ENCODE results near the gene CFAP53.
"Not testable (repeated sequence)": the region's sequence is repeated elsewhere in the genome, so short reads cannot be mapped to it uniquely, and the experiment has no call there.

CFAP53 gene

GRCh38 chr18:50312296-50313030 lies 46.2 kb upstream of the CFAP53 start:
- TF ChIP-seq EZH2phosphoT487 (IDR thresholded peaks at IDR 0.05; ENCODE audit: low read depth): no peak
- no peak for TF ChIP-seq CTCF (IDR thresholded peaks at IDR 0.05; ENCODE audit: low read depth, low read length)
- Histone ChIP-seq H3K4me3 (ENCODE audit: low read length) (peak overlapping the region; percentile 15), H3K4me1 (ENCODE audit: low read length) (peaks cover 76% of the 10 kb centered on the region), H3K27ac (ENCODE audit: low read length) (peak overlapping the region; percentile 84), H3K9me3 (ENCODE audit: insufficient read depth, low read length) (no peaks in the 10 kb centered on the region), H3K27me3 (ENCODE audit: low read depth, low read length) (no peaks in the 10 kb centered on the region), H3K4me2 (ENCODE audit: low read length) (peak overlapping the region; percentile 57), H2AFZ (ENCODE audit: low read depth, low read length) (no peak overlapping the region), H3K36me3 (replicated peaks; ENCODE audit: low read depth, low read length) (no peaks in the 10 kb centered on the region), H3K9ac (ENCODE audit: low read length) (peak overlapping the region; percentile 53), H4K20me1 (ENCODE audit: insufficient read depth, low read length) (no peaks in the 10 kb centered on the region), H3K79me2 (ENCODE audit: low read length) (no peaks in the 10 kb centered on the region)

- peak overlapping the region; percentile 84 for H3K27ac ChIP-seq (ENCODE audit: low read length)
- H3K79me2 ChIP-seq (ENCODE audit: low read length): no peaks in the 10 kb centered on the region
- H3K36me3 ChIP-seq (replicated peaks; ENCODE audit: low read depth, low read length): no peaks in the 10 kb centered on the region
- TF ChIP-seq CTCF (IDR thresholded peaks at IDR 0.05; ENCODE audit: low read depth, low read length) (no peak), EZH2phosphoT487 (IDR thresholded peaks at IDR 0.05; ENCODE audit: low read depth) (no peak)
- no peaks in the 10 kb centered on the region for H3K27me3 ChIP-seq (ENCODE audit: low read depth, low read length)
- peak overlapping the region; percentile 15; the same call in 1 of the 2 replicates for H3K4me3 ChIP-seq (ENCODE audit: low read length)
- H4K20me1 ChIP-seq (ENCODE audit: insufficient read depth, low read length): no peaks in the 10 kb centered on the region
- peak overlapping the region; percentile 53; the same call in 1 of the 2 replicates for H3K9ac ChIP-seq (ENCODE audit: low read length)
- peak overlapping the region; percentile 57 for H3K4me2 ChIP-seq (ENCODE audit: low read length)
- H3K9me3 ChIP-seq (ENCODE audit: insufficient read depth, low read length): no peaks in the 10 kb centered on the region
- H2AFZ ChIP-seq (ENCODE audit: low read depth, low read length): peak overlapping the region; percentile 39
- H3K4me1 ChIP-seq (ENCODE audit: low read length): peaks cover 80% of the 10 kb centered on the region
These were observed 45.4 kb upstream of the CFAP53 start for GRCh38 chr18:50311650-50312049.

GRCh38 chr18:50310080-50310479 lies 43.8 kb upstream of the CFAP53 start:
- TF ChIP-seq CTCF (IDR thresholded peaks at IDR 0.05; ENCODE audit: low read depth, low read length): no peak
- no peak for TF ChIP-seq EZH2phosphoT487 (IDR thresholded peaks at IDR 0.05; ENCODE audit: low read depth)
- Histone ChIP-seq H3K9me3 (ENCODE audit: insufficient read depth, low read length) (peaks cover 4% of the 10 kb centered on the region; the same call in 1 of the 2 replicates), H2AFZ (ENCODE audit: low read depth, low read length) (no peak overlapping the region), H3K27me3 (ENCODE audit: low read depth, low read length) (peaks cover 4% of the 10 kb centered on the region), H3K79me2 (ENCODE audit: low read length) (no peaks in the 10 kb centered on the region), H4K20me1 (ENCODE audit: insufficient read depth, low read length) (no peaks in the 10 kb centered on the region), H3K27ac (ENCODE audit: low read length) (no peak overlapping the region), H3K4me1 (ENCODE audit: low read length) (peaks cover 64% of the 10 kb centered on the region), H3K9ac (ENCODE audit: low read length) (no peak overlapping the region), H3K36me3 (replicated peaks; ENCODE audit: low read depth, low read length) (no peaks in the 10 kb centered on the region), H3K4me3 (ENCODE audit: low read length) (no peak overlapping the region), H3K4me2 (ENCODE audit: low read length) (no peak overlapping the region)

- not testable (repeated sequence) for H3K9me3 ChIP-seq (ENCODE audit: insufficient read depth, low read length); H3K79me2 ChIP-seq (ENCODE audit: low read length); H3K9ac ChIP-seq (ENCODE audit: low read length); H3K27ac ChIP-seq (ENCODE audit: low read length); H3K36me3 ChIP-seq (replicated peaks; ENCODE audit: low read depth, low read length); H4K20me1 ChIP-seq (ENCODE audit: insufficient read depth, low read length)
- H2AFZ ChIP-seq (ENCODE audit: low read depth, low read length): peak overlapping the region; percentile 89
- H3K4me1 ChIP-seq (ENCODE audit: low read length): peaks cover 52% of the 10 kb centered on the region
- H3K4me3 ChIP-seq (ENCODE audit: low read length): peak overlapping the region; percentile 75
- peak overlapping the region; percentile 86 for H3K4me2 ChIP-seq (ENCODE audit: low read length)
- H3K27me3 ChIP-seq (ENCODE audit: low read depth, low read length): peaks cover 11% of the 10 kb centered on the region
These were observed 42.6 kb upstream of the CFAP53 start for GRCh38 chr18:50308851-50309250.

Data from OCI-LY3 (cell line).